Measurements from ENCODE around the gene C17orf100. TPM values are rescaled to one million over a fixed set of nuclear protein-coding genes. Genes with fewer than 3 reads are reported as not detected.

C17orf100 gene
- polyA plus RNA-seq, 1 donor (not counting 4 experiments of a cell fraction or from before 2014, with no cell fraction given) = 0.49 TPM

- H2AFZ ChIP-seq (ENCODE audit: control insufficient read depth, low read length) = no peak overlapping the region
- no peak for DNase-seq (ENCODE audit: low read depth, low spot score)
- TF ChIP-seq EZH2 (IDR thresholded peaks at IDR 0.05; ENCODE audit: low read length) (no peak), CTCF (optimal IDR thresholded peaks at IDR 0.05 in 1 of 3, IDR thresholded peaks at IDR 0.05 in 1 of 3, conservative IDR thresholded peaks at IDR 0.05 in 1 of 3; ENCODE audit: extremely low read depth in 1 of 3, insufficient read depth in 2 of 3, low read length in 3 of 3) (no peak)
- H3K36me3 ChIP-seq (ENCODE audit: control insufficient read depth in 2 of 2, extremely low read depth in 1 of 2, insufficient read depth in 2 of 2, low read length in 2 of 2) = peaks cover 7 to 24% of the 10 kb centered on the region in 2 experiments
- H3K27me3 ChIP-seq (ENCODE audit: control insufficient read depth, extremely low read depth, insufficient read depth, low read length) = no peaks in the 10 kb centered on the region
- H3K9me1 ChIP-seq (ENCODE audit: control insufficient read depth, extremely low read depth, insufficient read depth, low read length) = no peaks in the 10 kb centered on the region
- H3K9me3 ChIP-seq (ENCODE audit: control insufficient read depth, low read depth, low read length) = no peaks in the 10 kb centered on the region
- H4K20me1 ChIP-seq (ENCODE audit: control insufficient read depth, extremely low read depth, insufficient read depth, low read length) = no peaks in the 10 kb centered on the region
- peak; percentile 84 for FAIRE-seq
- H3K4me3 ChIP-seq (ENCODE audit: control insufficient read depth in 2 of 3, extremely low read depth in 1 of 3, insufficient read depth in 2 of 3, low read depth in 1 of 3, low read length in 3 of 3) = peak overlapping the region in 2 of 3 experiments; percentile 58 to 89
- peak overlapping the region; percentile 76 for H3K27ac ChIP-seq (ENCODE audit: control insufficient read depth, insufficient read depth, low read length)
- H3K4me1 ChIP-seq (ENCODE audit: control insufficient read depth, extremely low read depth, insufficient read depth, low read length) = peaks cover 36% of the 10 kb centered on the region
- dilution Hi-C loops (cut with MboI; ENCODE audit: extremely low pct_ligation_motif_present, low sequenced_read_pairs) = no loop called here
- peak overlapping the region; percentile 89 for H3K4me2 ChIP-seq (ENCODE audit: control insufficient read depth, extremely low read depth, insufficient read depth, low read depth, low read length)
- H3K79me2 ChIP-seq (ENCODE audit: control insufficient read depth, insufficient read depth, low read length) = peaks cover 69% of the 10 kb centered on the region
- H3K9ac ChIP-seq (ENCODE audit: control insufficient read depth, extremely low read depth, insufficient read depth, low read length) = peak overlapping the region; percentile 25
Observed at GRCh38 chr17:6643451-6644125, 8.0 kb upstream of the C17orf100 start.

- H3K9me1 ChIP-seq (ENCODE audit: control insufficient read depth, extremely low read depth, insufficient read depth, low read length) = no peaks in the 10 kb centered on the region
- H4K20me1 ChIP-seq (ENCODE audit: control insufficient read depth, extremely low read depth, insufficient read depth, low read length) = no peaks in the 10 kb centered on the region
- H3K4me1 ChIP-seq (ENCODE audit: control insufficient read depth, extremely low read depth, insufficient read depth, low read length) = peaks cover 46% of the 10 kb centered on the region
- peak; percentile 60 to 78 (median 72) for TF ChIP-seq CTCF (optimal IDR thresholded peaks at IDR 0.05 in 1 of 3, IDR thresholded peaks at IDR 0.05 in 1 of 3, conservative IDR thresholded peaks at IDR 0.05 in 1 of 3; ENCODE audit: extremely low read depth in 1 of 3, insufficient read depth in 2 of 3, low read length in 3 of 3)
- no peak for TF ChIP-seq EZH2 (IDR thresholded peaks at IDR 0.05; ENCODE audit: low read length)
- H3K9me3 ChIP-seq (ENCODE audit: control insufficient read depth, low read depth, low read length) = no peaks in the 10 kb centered on the region
- no peak overlapping the region for H3K4me3 ChIP-seq (ENCODE audit: control insufficient read depth in 2 of 3, extremely low read depth in 1 of 3, insufficient read depth in 2 of 3, low read depth in 1 of 3, low read length in 3 of 3)
- H3K79me2 ChIP-seq (ENCODE audit: control insufficient read depth, insufficient read depth, low read length) = peaks cover 62% of the 10 kb centered on the region
- no peak overlapping the region for H3K4me2 ChIP-seq (ENCODE audit: control insufficient read depth, extremely low read depth, insufficient read depth, low read depth, low read length)
- no peak for DNase-seq (ENCODE audit: low read depth, low spot score)
- no peaks in the 10 kb centered on the region for H3K27me3 ChIP-seq (ENCODE audit: control insufficient read depth, extremely low read depth, insufficient read depth, low read length)
- no peak overlapping the region for H3K9ac ChIP-seq (ENCODE audit: control insufficient read depth, extremely low read depth, insufficient read depth, low read length)
- FAIRE-seq = peak; percentile 49
- peaks cover 10 to 26% of the 10 kb centered on the region in 2 experiments for H3K36me3 ChIP-seq (ENCODE audit: control insufficient read depth in 2 of 2, extremely low read depth in 1 of 2, insufficient read depth in 2 of 2, low read length in 2 of 2)
- no peak overlapping the region for H3K27ac ChIP-seq (ENCODE audit: control insufficient read depth, insufficient read depth, low read length)
- no peak overlapping the region for H2AFZ ChIP-seq (ENCODE audit: control insufficient read depth, low read length)
- dilution Hi-C loops (cut with MboI; ENCODE audit: extremely low pct_ligation_motif_present, low sequenced_read_pairs) = no loop called here
Observed at GRCh38 chr17:6648181-6648580, 3.4 kb upstream of the C17orf100 start.

Measured in keratinocyte (primary cell).